ENCODE results near the gene EXOC6B. TPM values are rescaled to one million over a fixed set of nuclear protein-coding genes. Genes with fewer than 3 reads are reported as not detected.

Gene EXOC6B
- total RNA-seq, 1 donor: 24.6 TPM

DNA sequence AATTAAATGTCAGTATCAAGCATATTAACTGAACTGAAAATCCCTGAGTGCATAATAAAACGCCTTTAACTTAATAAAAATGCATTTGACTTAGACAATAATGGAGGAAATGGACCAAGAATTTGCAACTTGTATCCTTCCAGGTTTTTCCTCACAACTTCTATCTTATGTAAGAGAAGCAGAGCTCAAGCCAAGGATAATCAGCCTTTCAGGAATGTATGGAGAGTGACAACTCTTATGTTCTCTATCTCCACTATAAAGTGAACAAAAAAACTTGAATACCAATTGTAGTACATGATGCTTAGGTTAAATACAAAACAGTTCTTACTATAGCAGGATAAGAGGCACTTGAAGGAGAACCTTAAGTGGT, 613.4 kb downstream of the EXOC6B start:
- DNase-seq (ENCODE audit: insufficient read length, low spot score, missing footprints): no peak
- peaks cover 32% of the 10 kb centered on the region for H3K4me1 ChIP-seq (ENCODE audit: insufficient read depth, low read length)
- H3K27ac ChIP-seq (ENCODE audit: low read depth, low read length): peak overlapping the region; percentile 41
- H3K4me2 ChIP-seq (ENCODE audit: insufficient read depth, low read length): no peak overlapping the region
- H3K27me3 ChIP-seq (ENCODE audit: insufficient read depth, low read length): no peaks in the 10 kb centered on the region
- TF ChIP-seq, protein P1, sequence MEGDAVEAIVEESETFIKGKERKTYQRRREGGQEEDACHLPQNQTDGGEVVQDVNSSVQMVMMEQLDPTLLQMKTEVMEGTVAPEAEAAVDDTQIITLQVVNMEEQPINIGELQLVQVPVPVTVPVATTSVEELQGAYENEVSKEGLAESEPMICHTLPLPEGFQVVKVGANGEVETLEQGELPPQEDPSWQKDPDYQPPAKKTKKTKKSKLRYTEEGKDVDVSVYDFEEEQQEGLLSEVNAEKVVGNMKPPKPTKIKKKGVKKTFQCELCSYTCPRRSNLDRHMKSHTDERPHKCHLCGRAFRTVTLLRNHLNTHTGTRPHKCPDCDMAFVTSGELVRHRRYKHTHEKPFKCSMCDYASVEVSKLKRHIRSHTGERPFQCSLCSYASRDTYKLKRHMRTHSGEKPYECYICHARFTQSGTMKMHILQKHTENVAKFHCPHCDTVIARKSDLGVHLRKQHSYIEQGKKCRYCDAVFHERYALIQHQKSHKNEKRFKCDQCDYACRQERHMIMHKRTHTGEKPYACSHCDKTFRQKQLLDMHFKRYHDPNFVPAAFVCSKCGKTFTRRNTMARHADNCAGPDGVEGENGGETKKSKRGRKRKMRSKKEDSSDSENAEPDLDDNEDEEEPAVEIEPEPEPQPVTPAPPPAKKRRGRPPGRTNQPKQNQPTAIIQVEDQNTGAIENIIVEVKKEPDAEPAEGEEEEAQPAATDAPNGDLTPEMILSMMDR (IDR thresholded peaks at IDR 0.05; ENCODE audit: extremely low read depth, low read depth, low read length): no peak
- no peaks in the 10 kb centered on the region for H3K79me2 ChIP-seq (ENCODE audit: insufficient read depth, low read length)
- H2AFZ ChIP-seq (ENCODE audit: low read length): no peak overlapping the region
- H4K20me1 ChIP-seq (ENCODE audit: insufficient read depth, low read length): no peaks in the 10 kb centered on the region
- no peak overlapping the region for H3K4me3 ChIP-seq (ENCODE audit: insufficient read depth, low read length)
- no peaks in the 10 kb centered on the region for H3K36me3 ChIP-seq (ENCODE audit: insufficient read depth, low read length)
- H3K9me3 ChIP-seq (ENCODE audit: low read depth, low read length): no peaks in the 10 kb centered on the region

DNA sequence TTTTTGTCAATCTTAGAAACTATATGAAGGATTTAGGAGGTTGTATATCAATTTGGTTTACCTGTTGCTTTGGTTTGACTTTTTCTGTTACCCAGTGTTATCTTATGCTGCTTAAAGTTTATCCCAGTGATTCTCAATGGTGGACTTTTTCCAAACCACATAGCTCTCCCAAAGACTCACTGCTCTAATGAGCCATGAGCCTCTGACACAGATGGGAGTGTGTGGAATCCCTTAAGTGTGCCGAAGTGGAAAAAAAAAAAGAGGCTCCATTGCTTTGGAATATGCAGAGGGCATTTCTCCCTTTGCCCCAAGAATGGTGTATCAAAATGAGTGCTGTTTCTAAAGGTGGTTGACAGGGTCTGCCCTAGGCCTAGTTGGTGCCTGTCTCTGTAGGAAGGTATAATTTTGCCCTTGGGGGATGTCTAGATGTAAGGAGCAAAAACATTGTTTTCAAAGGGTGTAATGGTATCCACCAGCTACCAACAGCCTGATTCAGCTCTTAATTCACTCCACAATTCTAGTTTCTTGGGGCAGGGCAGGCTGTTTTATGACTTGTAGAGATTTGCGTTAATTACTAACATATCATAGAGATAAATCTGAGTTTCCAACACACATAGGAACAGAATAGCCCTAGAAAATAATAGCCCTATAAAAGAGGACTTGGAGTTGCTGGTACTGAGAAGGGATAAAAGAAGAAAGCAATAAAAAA, 613.9 kb downstream of the EXOC6B start:
- H3K4me3 ChIP-seq (ENCODE audit: insufficient read depth, low read length): peak overlapping the region; percentile 8
- H4K20me1 ChIP-seq (ENCODE audit: insufficient read depth, low read length): no peaks in the 10 kb centered on the region
- H2AFZ ChIP-seq (ENCODE audit: low read length): no peak overlapping the region
- TF ChIP-seq, protein P1 (IDR thresholded peaks at IDR 0.05; ENCODE audit: extremely low read depth, low read depth, low read length): no peak
- peak; percentile 73 for DNase-seq (ENCODE audit: insufficient read length, low spot score, missing footprints)
- H3K4me2 ChIP-seq (ENCODE audit: insufficient read depth, low read length): peak overlapping the region; percentile 47
- H3K79me2 ChIP-seq (ENCODE audit: insufficient read depth, low read length): no peaks in the 10 kb centered on the region
- H3K4me1 ChIP-seq (ENCODE audit: insufficient read depth, low read length): peaks cover 32% of the 10 kb centered on the region
- H3K27me3 ChIP-seq (ENCODE audit: insufficient read depth, low read length): no peaks in the 10 kb centered on the region
- H3K36me3 ChIP-seq (ENCODE audit: insufficient read depth, low read length): no peaks in the 10 kb centered on the region
- peak overlapping the region; percentile 41 for H3K27ac ChIP-seq (ENCODE audit: low read depth, low read length)
- H3K9me3 ChIP-seq (ENCODE audit: low read depth, low read length): no peaks in the 10 kb centered on the region

DNA sequence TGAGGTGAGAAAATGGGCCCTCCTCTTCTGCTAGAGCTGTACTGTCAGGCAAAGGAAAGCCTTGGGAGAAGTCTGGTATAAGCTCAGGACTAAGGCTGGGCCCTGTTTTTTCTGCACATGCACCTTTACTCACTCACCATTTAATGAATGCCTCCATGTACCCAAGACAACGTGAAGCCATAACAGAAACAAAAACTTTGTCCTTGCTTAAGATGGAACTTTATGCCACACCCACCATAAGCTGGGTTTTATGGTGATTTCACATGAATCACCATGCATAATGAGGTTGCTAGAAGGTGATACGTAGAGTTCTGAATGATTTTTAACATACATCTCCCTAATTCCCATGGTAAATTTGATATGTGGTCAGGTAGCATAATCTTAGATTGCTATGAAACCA, 614.5 kb downstream of the EXOC6B start:
- no peaks in the 10 kb centered on the region for H3K27me3 ChIP-seq (ENCODE audit: insufficient read depth, low read length)
- no peak overlapping the region for H3K4me2 ChIP-seq (ENCODE audit: insufficient read depth, low read length)
- H3K36me3 ChIP-seq (ENCODE audit: insufficient read depth, low read length): no peaks in the 10 kb centered on the region
- H3K4me3 ChIP-seq (ENCODE audit: insufficient read depth, low read length): no peak overlapping the region
- H4K20me1 ChIP-seq (ENCODE audit: insufficient read depth, low read length): no peaks in the 10 kb centered on the region
- TF ChIP-seq, protein P1 (IDR thresholded peaks at IDR 0.05; ENCODE audit: extremely low read depth, low read depth, low read length): no peak
- peaks cover 32% of the 10 kb centered on the region for H3K4me1 ChIP-seq (ENCODE audit: insufficient read depth, low read length)
- H3K9me3 ChIP-seq (ENCODE audit: low read depth, low read length): no peaks in the 10 kb centered on the region
- no peak for DNase-seq (ENCODE audit: insufficient read length, low spot score, missing footprints)
- H3K79me2 ChIP-seq (ENCODE audit: insufficient read depth, low read length): no peaks in the 10 kb centered on the region
- no peak overlapping the region for H3K27ac ChIP-seq (ENCODE audit: low read depth, low read length)
- H2AFZ ChIP-seq (ENCODE audit: low read length): no peak overlapping the region

DNA sequence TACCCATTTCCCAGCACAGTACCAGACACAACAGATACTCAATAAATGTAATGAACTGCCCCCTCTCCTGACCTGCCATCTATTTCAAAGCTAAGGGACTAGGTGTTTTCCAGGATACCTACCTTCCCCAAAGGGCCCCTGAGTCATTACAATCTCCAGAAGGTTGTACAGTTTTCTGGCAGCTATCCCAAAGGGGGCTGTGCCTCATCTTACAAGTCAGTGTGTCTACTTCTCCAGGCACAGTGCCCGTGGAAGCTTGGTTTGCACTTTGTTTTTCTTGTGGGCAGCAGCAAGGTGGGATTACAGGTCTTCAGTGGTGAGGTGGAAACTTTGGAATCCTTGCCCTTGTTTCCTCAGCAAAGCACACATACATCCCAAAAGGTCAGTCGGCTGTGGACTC, 615.4 kb downstream of the EXOC6B start:
- Histone ChIP-seq H3K4me2 (ENCODE audit: insufficient read depth, low read length) (no peak overlapping the region), H3K79me2 (ENCODE audit: insufficient read depth, low read length) (no peaks in the 10 kb centered on the region), H4K20me1 (ENCODE audit: insufficient read depth, low read length) (no peaks in the 10 kb centered on the region), H3K27ac (ENCODE audit: low read depth, low read length) (no peak overlapping the region), H3K4me3 (ENCODE audit: insufficient read depth, low read length) (no peak overlapping the region), H3K9me3 (ENCODE audit: low read depth, low read length) (no peaks in the 10 kb centered on the region), H3K27me3 (ENCODE audit: insufficient read depth, low read length) (no peaks in the 10 kb centered on the region), H2AFZ (ENCODE audit: low read length) (no peak overlapping the region), H3K36me3 (ENCODE audit: insufficient read depth, low read length) (no peaks in the 10 kb centered on the region), H3K4me1 (ENCODE audit: insufficient read depth, low read length) (peaks cover 32% of the 10 kb centered on the region)
- DNase-seq (ENCODE audit: insufficient read length, low spot score, missing footprints): no peak
- TF ChIP-seq, protein P1 (IDR thresholded peaks at IDR 0.05; ENCODE audit: extremely low read depth, low read depth, low read length): no peak

Data from osteoblast (primary cell).